ENCODE results near the gene SPATA24. TPM values are rescaled to one million over a fixed set of nuclear protein-coding genes. Genes with fewer than 3 reads are reported as not detected.
"Not testable (repeated sequence)": the region's sequence is repeated elsewhere in the genome, so short reads cannot be mapped to it uniquely, and the experiment has no call there.

Gene SPATA24
- polyA plus RNA-seq, 1 experiment, result 3.9 TPM

GRCh38 chr5:139445325-139446170, 41.7 kb upstream of the SPATA24 start:
- DNase-seq (ENCODE audit: low read depth, low spot score), result peak; percentile 53
- ChIA-PET POLR2A (interaction anchor here (0.7 to 1.3 kb wide), 3 partner anchors 32 to 206 kb away, joined by 3 to 4 read pairs (median 3); no protein-coding TSS in a partner anchor), CTCF (interaction anchor here (0.6 to 1.5 kb wide), 3 partner anchors 13 to 69 kb away, joined by 5 read pairs; no protein-coding TSS in a partner anchor)
- no peak overlapping the region for H3K4me3 ChIP-seq (ENCODE audit: low read depth, low read length)
- no peaks in the 10 kb centered on the region for H3K27me3 ChIP-seq (ENCODE audit: control insufficient read depth, insufficient read depth, low read length)
- no peaks in the 10 kb centered on the region; the same call in 1 of the 2 replicates for H3K9me3 ChIP-seq (ENCODE audit: control insufficient read depth, insufficient read depth, low read length)
- peak overlapping the region; percentile 21 for H3K27ac ChIP-seq (ENCODE audit: low read depth, low read length)
- TF ChIP-seq CTCF (IDR thresholded peaks at IDR 0.05; ENCODE audit: low read depth, low read length), result no peak

- Histone ChIP-seq H3K4me3 (ENCODE audit: low read depth, low read length) (no peak overlapping the region), H3K9me3 (ENCODE audit: control insufficient read depth, insufficient read depth, low read length) (no peaks in the 10 kb centered on the region; the same call in 1 of the 2 replicates), H3K27ac (ENCODE audit: low read depth, low read length) (peak overlapping the region; percentile 31), H3K27me3 (ENCODE audit: control insufficient read depth, insufficient read depth, low read length) (no peaks in the 10 kb centered on the region)
- POLR2A ChIA-PET, result interaction anchor here (1.1 kb wide), 1 partner anchor 38 kb away, joined by 5 read pairs; no protein-coding TSS in a partner anchor
- CTCF ChIA-PET, result interaction anchor here (1.3 kb wide), 1 partner anchor 21 kb away, joined by 7 read pairs; no protein-coding TSS in a partner anchor
- no peak for TF ChIP-seq CTCF (IDR thresholded peaks at IDR 0.05; ENCODE audit: low read depth, low read length)
- peak; percentile 20 for DNase-seq (ENCODE audit: low read depth, low spot score)
Measured at GRCh38 chr5:139443831-139444453, 40.1 kb upstream of the SPATA24 start.

- POLR2A ChIA-PET; H3K27ac ChIP-seq (ENCODE audit: low read depth, low read length); H3K27me3 ChIP-seq (ENCODE audit: control insufficient read depth, insufficient read depth, low read length); CTCF ChIA-PET; DNase-seq (ENCODE audit: low read depth, low spot score); H3K4me3 ChIP-seq (ENCODE audit: low read depth, low read length); H3K9me3 ChIP-seq (ENCODE audit: control insufficient read depth, insufficient read depth, low read length): not testable (repeated sequence)
Measured at GRCh38 chr5:139440416-139440815, 36.5 kb upstream of the SPATA24 start.

- ChIA-PET CTCF (interaction anchor here (0.6 to 3.4 kb wide), 3 partner anchors 17 to 194 kb away, joined by 3 to 14 read pairs (median 5); no protein-coding TSS in a partner anchor), POLR2A (interaction anchor here (0.6 to 1.3 kb wide), 3 partner anchors 43 to 78 kb away, joined by 3 to 4 read pairs (median 3); partner anchors contain the start of gene STING1)
- Histone ChIP-seq H3K27ac (ENCODE audit: low read depth, low read length) (peak within 1 kb of the TSS; percentile 89), H3K27me3 (ENCODE audit: control insufficient read depth, insufficient read depth, low read length) (no peaks in the 10 kb centered on the region), H3K4me3 (ENCODE audit: low read depth, low read length) (peak within 1 kb of the TSS; percentile 95), H3K9me3 (ENCODE audit: control insufficient read depth, insufficient read depth, low read length) (no peaks in the 10 kb centered on the region; the same call in 1 of the 2 replicates)
- no peak for TF ChIP-seq CTCF (IDR thresholded peaks at IDR 0.05; ENCODE audit: low read depth, low read length)
- peak; percentile 78 for DNase-seq (ENCODE audit: low read depth, low spot score)
Measured at GRCh38 chr5:139439013-139439903, 35.4 kb upstream of the SPATA24 start, which contains the start of gene DNAJC18. Gene DNAJC18, minus strand, starts transcription at chr5:139439525. Its CDS starts 80 bp downstream, at chr5:139439445.

- ChIA-PET CTCF (interaction anchor here (1.8 to 3.4 kb wide), 2 partner anchors 17 to 195 kb away, joined by 5 to 14 read pairs; no protein-coding TSS in a partner anchor), POLR2A (interaction anchor here (1.3 kb wide), 2 partner anchors 57 to 79 kb away, joined by 3 to 4 read pairs; no protein-coding TSS in a partner anchor)
- no peak overlapping the region for H3K27ac ChIP-seq (ENCODE audit: low read depth, low read length)
- peak overlapping the region; percentile 95 for H3K4me3 ChIP-seq (ENCODE audit: low read depth, low read length)
- no peak for TF ChIP-seq CTCF (IDR thresholded peaks at IDR 0.05; ENCODE audit: low read depth, low read length)
- no peaks in the 10 kb centered on the region; the same call in 1 of the 2 replicates for H3K9me3 ChIP-seq (ENCODE audit: control insufficient read depth, insufficient read depth, low read length)
- no peaks in the 10 kb centered on the region for H3K27me3 ChIP-seq (ENCODE audit: control insufficient read depth, insufficient read depth, low read length)
- no peak for DNase-seq (ENCODE audit: low read depth, low spot score)
Measured at GRCh38 chr5:139438707-139439012, 34.8 kb upstream of the SPATA24 start.

Measured in AG04450 (cell line).